Liver (tissue), 9 donors: Measurements from ENCODE around the gene PC. TPM values are rescaled to one million over a fixed set of nuclear protein-coding genes. Genes with fewer than 3 reads are reported as not detected.

Experiments used
- DNase-seq: peaks from one replicate; pipeline ENCODE4 v3.0.0-alpha.2; 2017; ENCODE audit warnings: low spot score
- H3K27ac ChIP-seq, 2 donors: one replicate each; pipeline ENCODE4 v1.7.0; 2013; ENCODE audit warnings: inconsistent platforms in 2 of 2, low read length in 2 of 2, control low read depth in 1 of 2, low read depth in 1 of 2, mild to moderate bottlenecking in 1 of 2
- H3K27me3 ChIP-seq, 4 donors: one replicate each; pipeline versions ENCODE4 v1.6.1 to v1.7.0; 2013; ENCODE audit warnings: low read length in 3 of 4, inconsistent platforms in 1 of 4, mild to moderate bottlenecking in 1 of 4, moderate library complexity in 1 of 4; ENCODE audit not compliant: control insufficient read depth in 4 of 4, insufficient read depth in 4 of 4
- H3K36me3 ChIP-seq, 4 donors: one replicate each; pipeline versions ENCODE4 v1.6.1 to v1.7.0; 2013; ENCODE audit warnings: low read length in 3 of 4, mild to moderate bottlenecking in 3 of 4, low read depth in 1 of 4, moderate library complexity in 1 of 4; ENCODE audit not compliant: control insufficient read depth in 4 of 4, insufficient read depth in 3 of 4
- H3K4me1 ChIP-seq, 4 donors: one replicate each; pipeline versions ENCODE4 v1.6.1 to v1.7.0; 2013; ENCODE audit warnings: low read length in 3 of 4, mild to moderate bottlenecking in 3 of 4, moderate library complexity in 1 of 4; ENCODE audit not compliant: control insufficient read depth in 4 of 4, insufficient read depth in 4 of 4
- H3K4me3 ChIP-seq, 3 donors: one replicate each; pipeline versions ENCODE4 v1.6.1 to v1.7.0; 2013; ENCODE audit warnings: low read length in 3 of 3, control low read depth in 1 of 3, low read depth in 1 of 3, mild to moderate bottlenecking in 1 of 3
- H3K9ac ChIP-seq, 2 donors: one replicate each; pipeline ENCODE4 v1.7.0; 2013; ENCODE audit warnings: low read length in 2 of 2, mild to moderate bottlenecking in 2 of 2, moderate library complexity in 2 of 2, control low read depth in 1 of 2, low read depth in 1 of 2
- H3K9me3 ChIP-seq, 4 donors: one replicate each; pipeline versions ENCODE4 v1.6.1 to v1.7.0; 2013; ENCODE audit warnings: low read length in 3 of 4; ENCODE audit not compliant: control insufficient read depth in 4 of 4
- CTCF ChIP-seq: fragments of 150-350 bp; IDR thresholded peaks from 2 replicates; pipeline ENCODE4 v1.5.1; 2017; ENCODE audit warnings: improper control_type of control experiment, low read depth, low read length; ENCODE audit not compliant: missing input control
- EGR1 ChIP-seq, 2 donors: IDR thresholded peaks; 2 replicates each; pipeline ENCODE4 v1.6.1; 2016 to 2018; ENCODE audit warnings: antibody characterized with exemption in 2 of 2, low read depth in 2 of 2
- FOXA1 ChIP-seq: IDR thresholded peaks from 2 replicates; pipeline ENCODE4 v1.6.1; 2016; ENCODE audit warnings: antibody characterized with exemption
- FOXA2 ChIP-seq: IDR thresholded peaks from 2 replicates; pipeline ENCODE4 v1.6.1; 2016; ENCODE audit warnings: antibody characterized with exemption
- HNF4A ChIP-seq, 2 donors: conservative IDR thresholded peaks; 2 replicates each; pipeline ENCODE4 v1.6.1; 2016; ENCODE audit warnings: antibody characterized with exemption in 2 of 2, mild to moderate bottlenecking in 2 of 2
- JUND ChIP-seq, 2 donors: IDR thresholded peaks; 2 replicates each; pipeline ENCODE4 v1.6.1; 2016; ENCODE audit warnings: antibody characterized with exemption in 2 of 2
- MAX ChIP-seq: IDR thresholded peaks from 2 replicates; pipeline ENCODE4 v1.6.1; 2016; ENCODE audit warnings: antibody characterized with exemption
- NR2F2 ChIP-seq: IDR thresholded peaks from 2 replicates; pipeline ENCODE4 v1.6.1; 2016; ENCODE audit warnings: antibody characterized with exemption
- RAD21 ChIP-seq, 2 donors: IDR thresholded peaks; 2 replicates each; pipeline ENCODE4 v1.6.1; 2016; ENCODE audit warnings: antibody characterized with exemption in 2 of 2, mild to moderate bottlenecking in 2 of 2
- REST ChIP-seq: IDR thresholded peaks from 2 replicates; pipeline ENCODE4 v1.6.1; 2016; ENCODE audit warnings: antibody characterized with exemption, mild to moderate bottlenecking
- RXRA ChIP-seq, 2 donors: IDR thresholded peaks; 2 replicates each; pipeline ENCODE4 v1.6.1; 2017 to 2018; ENCODE audit warnings: antibody characterized with exemption in 2 of 2, mild to moderate bottlenecking in 1 of 2
- SP1 ChIP-seq: IDR thresholded peaks from 2 replicates; pipeline ENCODE4 v1.6.1; 2018; ENCODE audit warnings: antibody characterized with exemption, mild to moderate bottlenecking
- YY1 ChIP-seq: IDR thresholded peaks from 2 replicates; pipeline ENCODE4 v1.6.1; 2016; ENCODE audit warnings: antibody characterized with exemption, mild to moderate bottlenecking
- ZBTB33 ChIP-seq: IDR thresholded peaks from 2 replicates; pipeline ENCODE4 v1.6.1; 2016; ENCODE audit warnings: antibody characterized with exemption
- WGBS: extraction: QIAGEN DNeasy Blood & Tissue Kit; methylation state at CpG from one replicate; pipeline ENCODE4 v1.1.7; 2013; 5-methylcytosine and 5-hydroxymethylcytosine counted together
- polyA plus RNA-seq, 2 donors: library from polyadenylated mRNA; stranded (reverse) in 1 of 2; unstranded in 1 of 2; fragments of 200-250 nt in 1 of 2; fragments of >200 nt in 1 of 2; fragmentation: Nextera tagmentation in 1 of 2; extraction: Ambion mirVana in 1 of 2; gene quantifications; one replicate each; pipeline versions ENCODE4 v1.2.1 to v1.2.3, GENCODE V29; 2013 to 2015
- total RNA-seq, 2 donors: library from RNA; depleted of rRNA; stranded (reverse); fragments of >200 nt; gene quantifications; one replicate each; pipeline ENCODE4 v1.2.3, GENCODE V29; 2014
- donor health status: healthy.
- donor health status: healthy.
- donor health status: healthy.
- donor health status: healthy.
- donor health status: healthy.

PC gene
- total and polyA plus RNA-seq, 4 donors, result 144 to 583 (median 296) TPM

- H3K4me1 ChIP-seq, result peaks cover 11 to 58% (median 42%) of the 10 kb centered on the region in 4 donors
- no peak for TF ChIP-seq REST
- TF ChIP-seq SP1, result peak; percentile 51
- TF ChIP-seq CTCF, result peak; percentile 20
- TF ChIP-seq FOXA2, result peak; percentile 23
- peak; percentile 82 for TF ChIP-seq MAX
- peak; percentile 68 to 79 for TF ChIP-seq RXRA (IDR thresholded peaks at IDR 0.05)
- no peak for TF ChIP-seq NR2F2
- peak in 1 of 2 donors; percentile 65 for TF ChIP-seq RAD21 (IDR thresholded peaks at IDR 0.05)
- TF ChIP-seq JUND (IDR thresholded peaks at IDR 0.05), result peak; percentile 29 to 60
- no peak for TF ChIP-seq ZBTB33
- peak; percentile 89 to 93 for TF ChIP-seq EGR1 (IDR thresholded peaks at IDR 0.05; ENCODE audit: low read depth in 2 of 2)
- peak; percentile 47 for TF ChIP-seq YY1
- TF ChIP-seq FOXA1, result no peak
- peak; percentile 14 to 67 for TF ChIP-seq HNF4A (conservative IDR thresholded peaks at IDR 0.05)
- peak overlapping the region in 1 of 2 donors; percentile 32 for H3K9ac ChIP-seq
- DNase-seq, result no peak
- peak overlapping the region; percentile 31 to 76 (median 74) for H3K4me3 ChIP-seq
- no peaks in the 10 kb centered on the region for H3K27me3 ChIP-seq
- no peaks in the 10 kb centered on the region for H3K9me3 ChIP-seq
- peak overlapping the region; percentile 76 to 91 for H3K27ac ChIP-seq
- no peaks in the 10 kb centered on the region for H3K36me3 ChIP-seq
- WGBS, result 49% methylated on average over 7 of the region's 7 CpGs
Observed at GRCh38 chr11:66956689-66957290, 1.4 kb downstream of the PC start.
